A549 (cell line): ENCODE data around the gene SFI1. TPM values are rescaled to one million over a fixed set of nuclear protein-coding genes. Genes with fewer than 3 reads are reported as not detected.

Experiments used
- ATAC-seq, 2 experiments: fragments of 200-7000 bp in 1 of 2; fragments of >200 bp in 1 of 2; cut with Nextera tagmentation in 1 of 2; cut with Tn5 transposase in 1 of 2; 3 replicates each; pipeline versions ENCODE4 v1.8.0 to v1.9.1; 2018 to 2020; ENCODE audit warnings: mild to moderate bottlenecking in 1 of 2, moderate library complexity in 1 of 2
- CTCF ChIA-PET: fragments of 300-600 bp; sonication (Branson Sonifier 250); formaldehyde crosslinking; extraction: SDS; loops from one replicate; lab custom pipeline; 2021; ENCODE audit warnings: antibody characterized with exemption, inconsistent platforms; lab: Yijun Ruan, JAX
- POLR2A ChIA-PET: fragments of 350-600 bp; formaldehyde crosslinking; extraction: SDS; loops from one replicate; lab custom pipeline; 2021; ENCODE audit warnings: antibody characterized with exemption, inconsistent platforms; lab: Yijun Ruan, JAX
- DNase-seq, 2 experiments: peaks; one replicate each; pipeline versions ENCODE4 v3.0.0 to v3.0.0-alpha.2; 2011 to 2016; ENCODE audit warnings: low read depth in 1 of 2, low spot score in 1 of 2
- FAIRE-seq: peaks from 2 replicates; lab custom pipeline; 2011; peaks lifted over from hg19 to GRCh38; lab: Jason Lieb, UNC
- H3K27ac ChIP-seq, 2 experiments: fragments of >200 bp; sonication (Bioruptor Twin); formaldehyde crosslinking; 3 replicates each; pipeline ENCODE4 v1.5.1; 2016 to 2017
- H3K4me1 ChIP-seq: fragments of >200 bp; sonication (Bioruptor Twin); formaldehyde crosslinking; 3 replicates; pipeline ENCODE4 v1.6.1; 2016
- H3K4me2 ChIP-seq: fragments of >200 bp; sonication (Bioruptor Twin); formaldehyde crosslinking; 3 replicates; pipeline ENCODE4 v1.6.1; 2016
- H3K4me3 ChIP-seq: fragments of >200 bp; sonication (Bioruptor Twin); formaldehyde crosslinking; 3 replicates; pipeline ENCODE4 v1.5.1; 2016
- H3K9me3 ChIP-seq: fragments of >200 bp; sonication (Bioruptor Twin); formaldehyde crosslinking; 3 replicates; pipeline ENCODE4 v1.6.1; 2016
- BCL3 ChIP-seq: fragments of >200 bp; sonication (Bioruptor Twin); formaldehyde crosslinking; IDR thresholded peaks from 3 replicates; pipeline ENCODE4 v1.6.1; 2016
- BHLHE40 ChIP-seq: IDR thresholded peaks from 2 replicates; pipeline ENCODE4 v1.6.1; 2012; ENCODE audit warnings: low read depth, low read length, inconsistent platforms
- CBX2 ChIP-seq: fragments of 200-600 bp; sonication (generic); IDR thresholded peaks from 2 replicates; pipeline ENCODE4 v1.6.1; 2016; ENCODE audit warnings: low read depth, mild to moderate bottlenecking, borderline replicate concordance
- CEBPB ChIP-seq, 2 experiments: fragments of >200 bp in 1 of 2; sonication (Bioruptor Twin) in 1 of 2; formaldehyde crosslinking in 1 of 2; IDR thresholded peaks; 2 replicates each; pipeline ENCODE4 v1.6.1; 2012 to 2016
- E2F6 ChIP-seq: IDR thresholded peaks from 2 replicates; pipeline ENCODE4 v1.6.1; 2012; ENCODE audit warnings: low read depth, borderline replicate concordance
- GATA3 ChIP-seq: IDR thresholded peaks from 2 replicates; pipeline ENCODE4 v1.6.1; 2012; ENCODE audit warnings: borderline replicate concordance
- HOXB13 ChIP-seq: fragments of 250-450 bp; sonication (Bioruptor Pico); IDR thresholded peaks from 2 replicates; pipeline ENCODE4 v1.5.0; 2020; ENCODE audit warnings: low read depth, mild to moderate bottlenecking, moderate library complexity
- HOXB5 ChIP-seq: fragments of 250-450 bp; sonication (Bioruptor Pico); IDR thresholded peaks from 2 replicates; pipeline ENCODE4 v1.5.0; 2020; ENCODE audit warnings: mild to moderate bottlenecking, moderate library complexity
- KDM5A ChIP-seq: fragments of 200-600 bp; sonication (generic); IDR thresholded peaks from 2 replicates; pipeline ENCODE4 v1.6.1; 2016; ENCODE audit warnings: antibody characterized with exemption, mild to moderate bottlenecking
- MAFK ChIP-seq: fragments of 450-650 bp; IDR thresholded peaks from 2 replicates; pipeline ENCODE4 v1.6.1; 2014; ENCODE audit not compliant: partially characterized antibody
- NPAS2 ChIP-seq: fragments of 250-450 bp; sonication (Bioruptor Pico); IDR thresholded peaks from 2 replicates; pipeline ENCODE4 v1.8.0; 2022; ENCODE audit warnings: mild to moderate bottlenecking, moderate library complexity, borderline replicate concordance
- NR3C1 ChIP-seq: fragments of >200 bp; sonication (Bioruptor Twin); formaldehyde crosslinking; IDR thresholded peaks from 3 replicates; pipeline ENCODE4 v1.6.1; 2017
- RAD21 ChIP-seq, 2 experiments: fragments of >200 bp in 1 of 2; sonication (Bioruptor Twin) in 1 of 2; formaldehyde crosslinking in 1 of 2; IDR thresholded peaks in 1 of 2; conservative IDR thresholded peaks in 1 of 2; 2 replicates in 1 of 2; 3 replicates in 1 of 2; pipeline ENCODE4 v1.6.1; 2012 to 2018; ENCODE audit warnings: inconsistent platforms in 1 of 2
- RNF2 ChIP-seq: fragments of 200-600 bp; sonication (generic); IDR thresholded peaks from 2 replicates; pipeline ENCODE4 v1.6.1; 2016; ENCODE audit warnings: low read depth, mild to moderate bottlenecking, antibody characterized with exemption, moderate library complexity, borderline replicate concordance
- WGBS: methylation state at CpG from one replicate; pipeline ENCODE4 v1.1.6; 2017; ENCODE audit errors: missing lambda C conversion rate; 5-methylcytosine and 5-hydroxymethylcytosine counted together
- polyA plus RNA-seq, 4 experiments: library from polyadenylated mRNA; depleted of rRNA in 3 of 4; stranded (reverse); fragments of >200 nt; fragmentation: RNase III in 1 of 4; extraction: RNeasy Plus Mini Kit Qiagen cat#74134 plus additional on column Dnase treatment in 1 of 4; gene quantifications; 2 replicates in 3 of 4; 3 replicates in 1 of 4; pipeline ENCODE4 v1.2.3, GENCODE V29; 2011 to 2017
- TF ChIP-seq, protein P1 (sequence below): fragments of >200 bp; sonication (Bioruptor Twin); formaldehyde crosslinking; IDR thresholded peaks from 3 replicates; pipeline ENCODE4 v1.5.1; 2016
- TF ChIP-seq, protein P2 (sequence below): fragments of 150-350 bp; IDR thresholded peaks from 2 replicates; pipeline ENCODE4 v1.6.1; 2014; ENCODE audit warnings: low read depth, mild to moderate bottlenecking, low read length

The SFI1 gene
- polyA plus RNA-seq, 2 of the 4 experiments (the other 2 are of a cell fraction) = 6.8 to 17.9 TPM

DNA sequence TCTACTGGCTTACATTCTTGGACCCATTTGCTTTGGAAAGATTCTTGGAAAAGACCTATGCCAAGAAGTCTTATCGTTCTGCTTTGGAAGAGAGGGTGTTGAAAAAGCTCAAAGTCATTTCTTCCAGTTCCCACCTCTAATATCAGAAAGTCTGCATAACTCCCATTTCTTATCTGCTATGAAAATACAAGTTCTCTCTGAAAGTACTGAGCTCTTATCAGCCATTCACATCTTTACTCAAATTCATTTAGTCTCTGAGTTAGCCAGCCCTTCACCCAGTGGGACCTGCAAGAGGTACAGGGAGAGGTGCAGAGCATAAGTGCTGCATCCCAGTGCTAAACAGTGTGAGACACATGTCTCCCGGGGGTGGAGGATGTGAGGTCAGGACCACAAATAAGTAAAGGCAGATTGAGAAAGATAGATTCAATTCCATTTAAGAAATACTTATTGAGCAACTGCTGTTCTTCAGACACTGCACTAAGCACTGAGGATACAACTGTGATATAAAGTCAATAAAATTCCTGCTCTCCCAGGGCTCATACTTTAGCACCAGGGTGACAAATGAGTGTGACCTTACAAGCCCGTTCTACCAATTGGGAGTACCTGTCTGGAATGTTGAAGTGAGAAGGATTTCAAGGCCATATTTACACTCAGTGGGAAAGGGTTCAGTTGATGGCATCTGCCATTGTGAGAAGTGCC is 89.0 kb downstream of the SFI1 start:
- ATAC-seq (no peak), DNase-seq (no peak), FAIRE-seq (no peak)
- H3K9me3 ChIP-seq = no peaks in the 10 kb centered on the region
- H3K4me3 ChIP-seq = no peak overlapping the region
- TF ChIP-seq BCL3 (no peak), CBX2 (no peak), NR3C1 (no peak), MAFK (no peak), GATA3 (no peak)
- WGBS = 64% methylated on average over 3 of the region's 3 CpGs
- no peak overlapping the region for H3K4me2 ChIP-seq
- CTCF ChIA-PET = interaction anchor here (1.1 kb wide), 1 partner anchor 49 kb away, joined by 5 read pairs; no protein-coding TSS in a partner anchor
- no peak overlapping the region for H3K27ac ChIP-seq
- POLR2A ChIA-PET = no interaction called here
- H3K4me1 ChIP-seq = no peaks in the 10 kb centered on the region

GRCh38 chr22:31586137-31586920 is 90.0 kb downstream of the SFI1 start:
- H3K4me3 ChIP-seq = no peak overlapping the region
- DNase-seq (no peak), ATAC-seq (no peak), FAIRE-seq (no peak)
- POLR2A ChIA-PET = no interaction called here
- 88% methylated on average over 7 of the region's 7 CpGs for WGBS
- no peaks in the 10 kb centered on the region for H3K9me3 ChIP-seq
- CTCF ChIA-PET = interaction anchor here (1.1 kb wide), 1 partner anchor 48 kb away, joined by 5 read pairs; no protein-coding TSS in a partner anchor
- H3K4me2 ChIP-seq = no peak overlapping the region
- TF ChIP-seq BHLHE40 (no peak), RNF2 (no peak), KDM5A (no peak), RAD21 (conservative IDR thresholded peaks at IDR 0.05 in 1 of 2, IDR thresholded peaks at IDR 0.05 in 1 of 2) (no peak), MAFK (no peak), E2F6 (no peak), HOXB13 (no peak), CEBPB (IDR thresholded peaks at IDR 0.05) (no peak), HOXB5 (no peak), NPAS2 (no peak)
- TF ChIP-seq, protein P1, sequence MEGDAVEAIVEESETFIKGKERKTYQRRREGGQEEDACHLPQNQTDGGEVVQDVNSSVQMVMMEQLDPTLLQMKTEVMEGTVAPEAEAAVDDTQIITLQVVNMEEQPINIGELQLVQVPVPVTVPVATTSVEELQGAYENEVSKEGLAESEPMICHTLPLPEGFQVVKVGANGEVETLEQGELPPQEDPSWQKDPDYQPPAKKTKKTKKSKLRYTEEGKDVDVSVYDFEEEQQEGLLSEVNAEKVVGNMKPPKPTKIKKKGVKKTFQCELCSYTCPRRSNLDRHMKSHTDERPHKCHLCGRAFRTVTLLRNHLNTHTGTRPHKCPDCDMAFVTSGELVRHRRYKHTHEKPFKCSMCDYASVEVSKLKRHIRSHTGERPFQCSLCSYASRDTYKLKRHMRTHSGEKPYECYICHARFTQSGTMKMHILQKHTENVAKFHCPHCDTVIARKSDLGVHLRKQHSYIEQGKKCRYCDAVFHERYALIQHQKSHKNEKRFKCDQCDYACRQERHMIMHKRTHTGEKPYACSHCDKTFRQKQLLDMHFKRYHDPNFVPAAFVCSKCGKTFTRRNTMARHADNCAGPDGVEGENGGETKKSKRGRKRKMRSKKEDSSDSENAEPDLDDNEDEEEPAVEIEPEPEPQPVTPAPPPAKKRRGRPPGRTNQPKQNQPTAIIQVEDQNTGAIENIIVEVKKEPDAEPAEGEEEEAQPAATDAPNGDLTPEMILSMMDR = no peak
- TF ChIP-seq, protein P2, sequence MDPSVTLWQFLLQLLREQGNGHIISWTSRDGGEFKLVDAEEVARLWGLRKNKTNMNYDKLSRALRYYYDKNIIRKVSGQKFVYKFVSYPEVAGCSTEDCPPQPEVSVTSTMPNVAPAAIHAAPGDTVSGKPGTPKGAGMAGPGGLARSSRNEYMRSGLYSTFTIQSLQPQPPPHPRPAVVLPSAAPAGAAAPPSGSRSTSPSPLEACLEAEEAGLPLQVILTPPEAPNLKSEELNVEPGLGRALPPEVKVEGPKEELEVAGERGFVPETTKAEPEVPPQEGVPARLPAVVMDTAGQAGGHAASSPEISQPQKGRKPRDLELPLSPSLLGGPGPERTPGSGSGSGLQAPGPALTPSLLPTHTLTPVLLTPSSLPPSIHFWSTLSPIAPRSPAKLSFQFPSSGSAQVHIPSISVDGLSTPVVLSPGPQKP = no peak
- no peak overlapping the region for H3K27ac ChIP-seq
- H3K4me1 ChIP-seq = no peaks in the 10 kb centered on the region
